HG03159 (cell line): ENCODE measurements around the gene SNCG.
"Not testable (repeated sequence)": the region's sequence is repeated elsewhere in the genome, so short reads cannot be mapped to it uniquely, and the experiment has no call there.

Source experiments
- ATAC-seq: cut with Tn5 transposase; IDR thresholded peaks from one replicate; pipeline ENCODE4 v1.9.1; 2021; ENCODE audit warnings: mild to moderate bottlenecking, moderate library complexity; ENCODE audit not compliant: unreplicated experiment

SNCG gene

DNA sequence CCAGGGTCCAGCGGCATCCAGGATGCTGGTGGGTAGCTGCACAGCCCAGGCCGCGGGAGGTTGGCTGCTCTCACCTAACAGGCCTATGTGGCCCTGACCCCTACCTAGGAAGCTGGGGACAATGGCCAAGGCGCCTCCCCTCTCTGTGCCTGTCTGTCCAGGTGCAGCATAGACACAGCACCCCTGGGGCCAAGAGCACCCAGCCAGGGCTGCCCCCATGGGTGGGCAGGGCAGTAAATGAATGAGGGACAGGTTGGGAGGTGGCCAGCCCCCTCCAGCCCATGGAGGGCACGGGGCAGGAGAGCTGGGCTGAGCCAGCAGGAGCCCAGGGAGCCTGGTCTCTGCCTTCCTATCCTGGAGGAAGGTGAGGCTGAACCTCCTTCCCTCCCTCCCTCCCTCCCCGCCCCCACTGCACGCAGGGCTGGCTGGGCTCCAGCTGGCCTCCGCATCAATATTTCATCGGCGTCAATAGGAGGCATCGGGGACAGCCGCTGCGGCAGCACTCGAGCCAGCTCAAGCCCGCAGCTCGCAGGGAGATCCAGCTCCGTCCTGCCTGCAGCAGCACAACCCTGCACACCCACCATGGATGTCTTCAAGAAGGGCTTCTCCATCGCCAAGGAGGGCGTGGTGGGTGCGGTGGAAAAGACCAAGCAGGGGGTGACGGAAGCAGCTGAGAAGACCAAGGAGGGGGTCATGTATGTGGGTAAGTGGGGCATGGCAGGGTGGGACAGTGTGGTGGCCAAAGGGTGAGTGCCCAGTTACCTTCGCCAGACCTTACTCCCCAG lies at the start of gene SNCG:
SNCG (plus strand) TSS at position 484 of the 785 bp plus-strand sequence; CDS start at position 583, 99 bp downstream.
- no peak for ATAC-seq

DNA sequence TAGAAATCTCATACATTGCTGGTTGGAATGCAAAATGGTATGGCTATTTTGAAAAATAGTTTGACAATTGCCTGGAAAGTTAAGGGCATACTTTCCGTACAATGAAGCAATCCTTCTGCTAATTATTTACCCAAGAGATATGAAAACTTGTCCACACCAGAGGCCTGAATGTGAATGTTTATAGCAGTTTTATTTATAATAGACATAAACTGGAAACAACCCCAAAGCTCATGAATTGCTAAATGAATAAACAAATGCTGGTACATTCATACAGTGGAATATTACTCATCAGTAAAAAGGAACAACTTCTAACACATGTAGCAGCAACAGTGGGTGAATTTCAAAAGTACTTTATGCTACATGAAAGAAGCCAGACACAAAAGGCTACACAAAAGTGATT lies 43.7 kb upstream of the SNCG start:
- ATAC-seq: no peak

GRCh38 chr10:86918022-86918471 lies 40.4 kb upstream of the SNCG start:
- no peak for ATAC-seq

GRCh38 chr10:86922553-86922961 lies 35.8 kb upstream of the SNCG start:
- ATAC-seq: no peak

GRCh38 chr10:86929468-86930380 lies 28.7 kb upstream of the SNCG start:
- ATAC-seq: no peak

DNA sequence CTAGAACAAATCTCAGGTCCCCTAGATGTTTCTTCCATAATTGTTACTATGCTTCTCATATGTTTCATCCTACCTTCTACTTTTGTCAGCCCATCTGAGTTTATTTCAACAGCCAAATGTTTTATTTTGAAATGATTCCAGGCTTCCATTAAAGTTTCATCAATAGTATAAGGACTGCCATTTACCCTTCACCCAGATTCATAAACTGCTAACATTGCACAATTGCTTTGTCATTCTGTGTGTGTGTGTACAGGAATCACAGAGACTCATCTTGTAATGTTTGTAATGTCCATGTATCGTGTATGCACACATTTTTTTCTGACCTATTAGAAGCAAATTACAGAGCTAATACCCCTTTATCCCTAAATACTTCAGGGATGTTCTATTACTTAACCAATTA lies 26.5 kb upstream of the SNCG start:
- ATAC-seq: no peak

DNA sequence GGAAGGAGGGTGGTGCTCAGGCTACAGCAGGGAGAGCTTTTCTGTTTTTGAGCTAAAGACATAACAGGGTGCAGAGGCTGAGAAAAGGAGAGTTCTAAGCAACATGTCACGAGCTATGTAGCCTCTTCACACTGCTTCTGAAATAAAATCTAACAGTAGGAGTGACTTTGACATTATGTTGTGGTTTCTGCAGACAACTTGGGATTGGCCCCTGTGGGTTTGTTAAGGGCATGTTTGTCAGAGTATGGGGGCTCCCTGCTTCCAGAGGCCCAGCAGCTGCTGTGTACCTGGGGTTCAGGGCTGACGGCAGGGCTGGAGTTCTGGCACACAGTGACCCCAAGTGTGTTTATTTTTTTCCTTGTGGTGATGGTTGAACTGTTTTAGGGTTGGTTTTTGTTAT lies 25.7 kb upstream of the SNCG start:
- no peak for ATAC-seq

GRCh38 chr10:86934162-86934711 lies 24.2 kb upstream of the SNCG start:
- not testable (repeated sequence) for ATAC-seq

- ATAC-seq: no peak
Measured at GRCh38 chr10:86936661-86937501, 21.5 kb upstream of the SNCG start.

DNA sequence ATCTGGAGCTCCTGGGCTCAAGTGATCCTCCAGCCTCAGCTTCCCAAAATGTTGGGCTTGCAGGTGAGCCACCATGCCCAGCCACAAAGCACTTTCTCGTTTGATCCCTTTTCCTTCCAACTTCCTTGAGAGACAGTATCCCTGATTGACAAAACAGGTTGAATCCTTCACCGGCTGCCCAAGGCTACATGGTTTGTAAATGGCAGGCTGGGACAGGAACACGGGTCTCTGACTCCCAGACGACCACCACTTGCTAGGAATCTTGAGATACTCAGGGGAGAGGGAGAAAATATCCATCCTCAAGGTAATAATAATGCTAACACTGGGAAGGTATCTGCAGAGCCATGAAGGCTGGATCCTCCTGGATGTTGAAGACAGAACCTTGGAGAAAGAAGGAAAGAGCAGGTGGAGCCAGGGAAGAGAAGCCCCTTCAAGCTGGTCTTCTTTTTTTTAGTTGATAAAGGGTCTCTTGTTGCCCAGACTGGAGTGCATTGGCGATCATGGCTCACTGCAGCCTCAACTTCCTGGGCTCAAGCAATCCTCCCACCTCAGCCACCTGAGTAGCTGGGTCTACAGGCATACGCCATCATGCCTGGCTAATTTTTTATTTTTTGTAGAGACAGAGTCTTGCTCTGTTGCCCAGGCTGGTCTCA lies 20.8 kb upstream of the SNCG start:
- no peak for ATAC-seq

DNA sequence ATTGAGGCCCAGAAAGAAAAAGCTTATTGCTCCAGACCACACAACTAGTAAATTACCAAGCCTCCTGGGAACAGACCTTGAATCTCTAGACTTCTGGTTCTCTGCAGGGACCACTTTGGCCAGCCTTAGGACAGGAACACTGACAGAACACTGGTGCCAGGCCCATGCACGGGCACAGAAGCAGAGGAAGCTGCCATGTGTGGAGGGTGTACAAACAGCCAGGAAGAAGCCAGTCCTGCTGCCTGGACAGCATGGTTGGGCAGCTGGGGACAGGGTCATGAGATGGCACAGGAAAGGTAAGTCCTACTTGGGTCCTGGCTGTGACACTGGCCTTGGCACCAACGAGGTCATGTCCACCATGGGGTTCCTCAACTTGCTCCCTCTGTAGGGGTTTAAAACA lies 20.1 kb upstream of the SNCG start:
- no peak for ATAC-seq

- not testable (repeated sequence) for ATAC-seq
Measured at GRCh38 chr10:86940076-86940475, 18.3 kb upstream of the SNCG start.

- ATAC-seq: no peak
Measured at GRCh38 chr10:86940677-86941076, 17.7 kb upstream of the SNCG start.

- ATAC-seq: no peak
Measured at GRCh38 chr10:86941426-86941825, 17.0 kb upstream of the SNCG start.

- no peak for ATAC-seq
Measured at GRCh38 chr10:86941991-86942421, 16.4 kb upstream of the SNCG start.

GRCh38 chr10:86942441-86943315 lies 15.7 kb upstream of the SNCG start:
- no peak for ATAC-seq

DNA sequence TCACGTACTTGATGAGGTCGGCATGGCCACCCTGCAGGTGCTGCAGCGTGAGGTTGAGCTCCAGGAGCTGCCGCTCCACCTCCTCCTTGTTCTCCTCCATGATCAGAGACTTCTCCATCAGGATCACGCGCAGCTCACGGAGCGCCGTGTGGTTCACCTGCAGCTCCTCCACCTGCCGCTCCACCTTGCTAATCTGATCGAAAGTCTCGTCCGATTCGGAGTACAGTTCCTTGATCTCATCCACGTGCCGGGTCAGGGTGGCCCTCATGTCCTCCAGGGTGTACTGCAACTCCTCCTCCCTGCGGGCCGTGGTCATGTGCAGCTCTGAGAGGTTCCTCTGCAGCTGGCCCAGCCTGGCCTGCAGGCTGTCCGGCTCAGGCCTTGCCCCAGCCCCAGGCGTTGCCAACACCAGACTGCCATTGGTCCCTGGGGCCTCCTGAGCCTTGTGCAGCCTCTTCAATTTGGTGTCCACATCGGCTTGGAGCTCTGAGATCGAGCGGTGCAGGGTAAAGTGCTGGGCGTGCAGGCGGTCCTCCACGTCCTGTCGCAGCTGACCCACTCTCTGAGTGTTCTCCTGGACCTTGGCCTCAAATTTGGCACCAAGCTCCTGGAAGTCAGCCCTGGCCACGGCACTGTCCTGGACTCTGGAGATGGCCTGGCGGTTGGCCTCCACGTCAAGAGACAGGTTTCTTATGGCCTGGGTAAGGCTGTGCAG lies 14.9 kb upstream of the SNCG start:
- ATAC-seq: no peak

DNA sequence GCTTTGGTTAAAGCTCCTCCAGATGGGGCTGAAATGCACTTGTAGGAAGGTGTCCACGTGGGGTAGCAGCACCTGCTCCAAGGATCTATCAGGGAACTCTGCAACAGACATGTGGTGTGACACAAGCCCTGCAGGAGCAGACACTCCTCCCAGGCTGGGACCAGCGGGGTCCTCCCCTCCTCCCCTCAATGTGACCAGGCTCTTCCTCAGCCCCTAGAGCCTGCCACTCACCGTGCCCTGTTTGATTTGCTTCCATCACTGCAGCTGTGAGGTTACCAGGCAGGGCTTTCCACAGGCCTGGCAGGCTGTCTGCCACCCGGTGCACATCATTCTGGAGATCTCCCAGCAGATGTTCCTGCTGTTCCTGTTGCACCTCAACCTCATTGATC lies 14.4 kb upstream of the SNCG start:
- no peak for ATAC-seq
